KMS-11 (cell line): ENCODE data around the gene TMEM244.

Experiments
- H2AFZ ChIP-seq: fragments of 200-600 bp; sonication (generic); 2 replicates; pipeline ENCODE4 v1.6.1; 2016; ENCODE audit warnings: antibody characterized with exemption, mixed run types, low read depth
- H3K27ac ChIP-seq: fragments of 200-600 bp; sonication (generic); 2 replicates; pipeline ENCODE4 v1.6.1; 2016; ENCODE audit warnings: mild to moderate bottlenecking, mixed run types
- H3K27me3 ChIP-seq: fragments of 200-600 bp; sonication (generic); 2 replicates; pipeline ENCODE4 v1.6.1; 2017; ENCODE audit warnings: mild to moderate bottlenecking, low read depth, mixed run types, moderate library complexity; ENCODE audit not compliant: insufficient read depth
- H3K36me3 ChIP-seq: fragments of 200-600 bp; sonication (generic); 2 replicates; pipeline ENCODE4 v1.6.1; 2017; ENCODE audit warnings: mild to moderate bottlenecking, mixed run types; ENCODE audit not compliant: insufficient read depth
- H3K4me1 ChIP-seq: fragments of 200-600 bp; sonication (generic); 2 replicates; pipeline ENCODE4 v1.6.1; 2016; ENCODE audit warnings: mild to moderate bottlenecking, low read depth, mixed run types; ENCODE audit not compliant: poor library complexity, severe bottlenecking
- H3K4me2 ChIP-seq: fragments of 200-600 bp; sonication (generic); 2 replicates; pipeline ENCODE4 v1.7.0; 2016; ENCODE audit warnings: mild to moderate bottlenecking, mixed run types
- H3K4me3 ChIP-seq: fragments of 200-600 bp; sonication (generic); IDR thresholded peaks from 2 replicates; pipeline ENCODE4 v1.6.1; 2017; ENCODE audit warnings: low read depth, low read length, mixed read lengths; ENCODE audit not compliant: insufficient read depth
- H3K79me2 ChIP-seq: fragments of 200-600 bp; sonication (generic); 2 replicates; pipeline ENCODE4 v1.6.1; 2016; ENCODE audit warnings: low read depth, mixed run types; ENCODE audit not compliant: insufficient read depth
- H3K9ac ChIP-seq: fragments of 200-600 bp; sonication (generic); 2 replicates; pipeline ENCODE4 v1.6.1; 2016; ENCODE audit warnings: mild to moderate bottlenecking, mixed run types
- H4K20me1 ChIP-seq: fragments of 200-600 bp; sonication (generic); 2 replicates; pipeline ENCODE4 v1.6.1; 2016; ENCODE audit warnings: mild to moderate bottlenecking, mixed run types; ENCODE audit not compliant: insufficient read depth
- CTCF ChIP-seq: fragments of 200-600 bp; sonication (generic); conservative IDR thresholded peaks from 2 replicates; pipeline ENCODE4 v1.6.1; 2017; ENCODE audit warnings: low read depth, mild to moderate bottlenecking, antibody characterized with exemption, low read length, moderate library complexity, mixed read lengths

TMEM244 gene

GRCh38 chr6:129859524-129859923 is 1.6 kb downstream of the TMEM244 start:
- no peaks in the 10 kb centered on the region for H3K27me3 ChIP-seq
- TF ChIP-seq CTCF, result no peak
- H3K4me2 ChIP-seq, result no peak overlapping the region
- no peak overlapping the region for H3K4me3 ChIP-seq
- no peaks in the 10 kb centered on the region for H3K4me1 ChIP-seq
- no peak overlapping the region for H3K27ac ChIP-seq
- no peaks in the 10 kb centered on the region for H4K20me1 ChIP-seq
- H2AFZ ChIP-seq, result no peak overlapping the region
- H3K36me3 ChIP-seq, result no peaks in the 10 kb centered on the region
- no peak overlapping the region for H3K9ac ChIP-seq
- no peaks in the 10 kb centered on the region for H3K79me2 ChIP-seq

- H3K4me1 ChIP-seq, result no peaks in the 10 kb centered on the region
- H3K27me3 ChIP-seq, result no peaks in the 10 kb centered on the region
- H3K4me3 ChIP-seq, result no peak overlapping the region
- no peak overlapping the region for H2AFZ ChIP-seq
- H3K4me2 ChIP-seq, result no peak overlapping the region
- H3K9ac ChIP-seq, result no peak overlapping the region
- H3K36me3 ChIP-seq, result no peaks in the 10 kb centered on the region
- no peaks in the 10 kb centered on the region for H3K79me2 ChIP-seq
- no peak overlapping the region for H3K27ac ChIP-seq
- TF ChIP-seq CTCF, result no peak
- no peaks in the 10 kb centered on the region for H4K20me1 ChIP-seq
Observed at GRCh38 chr6:129857838-129858237, 3.3 kb downstream of the TMEM244 start.

DNA sequence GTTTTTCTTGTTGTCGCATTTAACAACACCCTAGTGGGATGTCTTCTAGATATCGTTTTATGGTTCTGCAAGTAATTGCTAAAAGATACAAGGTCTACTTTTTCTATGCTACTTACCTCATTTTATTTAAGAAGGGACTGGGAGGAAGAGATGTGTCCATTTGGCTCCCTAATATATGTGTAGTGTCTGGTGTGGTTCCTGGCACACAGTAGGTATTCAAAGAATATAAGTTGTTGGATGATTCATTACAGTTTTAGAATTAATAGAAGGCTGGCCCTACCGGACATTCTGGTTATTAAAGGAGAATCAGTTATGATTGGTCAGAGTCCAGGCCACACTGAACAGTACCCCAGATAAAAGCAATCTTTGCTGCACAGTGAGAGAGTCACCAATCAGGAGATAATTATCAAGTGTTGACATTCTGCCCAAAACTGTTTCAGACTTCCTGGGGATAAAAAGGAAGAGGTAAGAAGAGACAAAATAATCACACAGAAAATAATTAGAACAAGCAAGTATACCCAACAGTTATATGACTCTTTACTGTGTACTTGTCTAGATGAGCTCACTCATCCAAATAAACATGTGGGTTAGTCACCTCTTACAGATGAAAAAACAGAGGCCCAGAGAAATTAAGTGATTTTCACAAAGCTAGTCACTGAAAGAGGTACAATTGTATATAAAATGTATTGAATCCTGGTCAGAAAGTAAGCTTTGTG is 7.0 kb downstream of the TMEM244 start:
- no peaks in the 10 kb centered on the region for H4K20me1 ChIP-seq
- H3K4me1 ChIP-seq, result no peaks in the 10 kb centered on the region
- H3K36me3 ChIP-seq, result no peaks in the 10 kb centered on the region
- H3K4me3 ChIP-seq, result no peak overlapping the region
- no peak overlapping the region for H2AFZ ChIP-seq
- no peak overlapping the region for H3K4me2 ChIP-seq
- no peak for TF ChIP-seq CTCF
- no peaks in the 10 kb centered on the region for H3K79me2 ChIP-seq
- no peak overlapping the region for H3K27ac ChIP-seq
- no peaks in the 10 kb centered on the region for H3K27me3 ChIP-seq
- H3K9ac ChIP-seq, result no peak overlapping the region

- no peaks in the 10 kb centered on the region for H3K79me2 ChIP-seq
Observed at GRCh38 chr6:129852257-129852858, 8.8 kb downstream of the TMEM244 start.

More at GRCh38 chr6:129852257-129852858, 8.8 kb downstream of the TMEM244 start:
- Histone ChIP-seq H3K4me1 (no peaks in the 10 kb centered on the region), H3K9ac (no peak overlapping the region), H3K27me3 (no peaks in the 10 kb centered on the region), H3K4me2 (no peak overlapping the region), H3K4me3 (no peak overlapping the region), H2AFZ (no peak overlapping the region), H3K27ac (no peak overlapping the region), H4K20me1 (no peaks in the 10 kb centered on the region), H3K36me3 (no peaks in the 10 kb centered on the region)
- no peak for TF ChIP-seq CTCF
